Measurements from ENCODE around the gene DCAF15. TPM values are rescaled to one million over a fixed set of nuclear protein-coding genes. Genes with fewer than 3 reads are reported as not detected.

Gene DCAF15
- total RNA-seq, 4 donors from 2014 or later, result 11.2 to 38.8 (median 18.0) TPM

DNA sequence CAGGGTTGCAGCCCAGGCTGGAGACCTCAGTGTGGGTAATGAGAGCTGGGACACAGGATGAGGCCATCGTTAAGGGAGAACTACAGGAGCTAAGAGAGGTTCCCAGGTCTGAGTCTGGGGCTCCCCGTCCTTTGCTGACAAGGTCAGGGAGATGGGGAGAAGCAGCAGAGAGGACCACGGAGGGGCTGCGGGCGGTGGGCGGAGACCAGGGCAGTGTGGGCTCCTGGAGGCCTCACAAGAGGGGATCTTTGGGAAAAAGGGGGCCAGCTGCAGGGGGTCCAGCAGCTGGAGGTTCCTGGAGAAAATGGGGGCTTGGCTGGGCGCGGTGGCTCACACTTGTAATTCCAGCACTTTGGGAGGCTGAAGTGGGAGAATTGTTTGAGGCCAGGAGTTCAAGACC, 37.8 kb downstream of the DCAF15 start:
- intact Hi-C loops (cut with DNase I; ENCODE audit: low total_unique reads), result no loop called here

GRCh38 chr19:13992025-13992424, 39.7 kb downstream of the DCAF15 start:
- DNase-seq (no peak), ATAC-seq (no peak)
- intact Hi-C loops (cut with DNase I; ENCODE audit: low total_unique reads) (no loop called here), in situ Hi-C loops (cut with MboI; ENCODE audit: low sequenced_read_pairs in 4 of 4) (no loop called here)
- Histone ChIP-seq H3K36me3 (no peaks in the 10 kb centered on the region), H3K4me3 (no peak overlapping the region), H3K4me1 (peaks cover 24 to 37% of the 10 kb centered on the region in 2 donors), H3K9me3 (no peaks in the 10 kb centered on the region), H3K27ac (no peak overlapping the region), H3K27me3 (no peaks in the 10 kb centered on the region)
- no peak for TF ChIP-seq POLR2A (IDR thresholded peaks at IDR 0.05)

More for the DNA sequence above, 37.8 kb downstream of the DCAF15 start:
- H3K27ac ChIP-seq, result peak overlapping the region in 3 of 4 donors; percentile 85 to 97 (median 88)
- in situ Hi-C loops (cut with MboI; ENCODE audit: low sequenced_read_pairs in 4 of 4), result no loop called here
- H3K4me1 ChIP-seq, result peaks cover 37 to 40% of the 10 kb centered on the region in 2 donors
- H3K36me3 ChIP-seq, result no peaks in the 10 kb centered on the region
- H3K4me3 ChIP-seq, result no peak overlapping the region
- DNase-seq, result no peak
- no peaks in the 10 kb centered on the region for H3K27me3 ChIP-seq
- ATAC-seq, result no peak
- no peaks in the 10 kb centered on the region for H3K9me3 ChIP-seq
- TF ChIP-seq POLR2A (IDR thresholded peaks at IDR 0.05) (no peak), CTCF (IDR thresholded peaks at IDR 0.05 in 4 of 5, conservative IDR thresholded peaks at IDR 0.05 in 1 of 5) (no peak)

DNA sequence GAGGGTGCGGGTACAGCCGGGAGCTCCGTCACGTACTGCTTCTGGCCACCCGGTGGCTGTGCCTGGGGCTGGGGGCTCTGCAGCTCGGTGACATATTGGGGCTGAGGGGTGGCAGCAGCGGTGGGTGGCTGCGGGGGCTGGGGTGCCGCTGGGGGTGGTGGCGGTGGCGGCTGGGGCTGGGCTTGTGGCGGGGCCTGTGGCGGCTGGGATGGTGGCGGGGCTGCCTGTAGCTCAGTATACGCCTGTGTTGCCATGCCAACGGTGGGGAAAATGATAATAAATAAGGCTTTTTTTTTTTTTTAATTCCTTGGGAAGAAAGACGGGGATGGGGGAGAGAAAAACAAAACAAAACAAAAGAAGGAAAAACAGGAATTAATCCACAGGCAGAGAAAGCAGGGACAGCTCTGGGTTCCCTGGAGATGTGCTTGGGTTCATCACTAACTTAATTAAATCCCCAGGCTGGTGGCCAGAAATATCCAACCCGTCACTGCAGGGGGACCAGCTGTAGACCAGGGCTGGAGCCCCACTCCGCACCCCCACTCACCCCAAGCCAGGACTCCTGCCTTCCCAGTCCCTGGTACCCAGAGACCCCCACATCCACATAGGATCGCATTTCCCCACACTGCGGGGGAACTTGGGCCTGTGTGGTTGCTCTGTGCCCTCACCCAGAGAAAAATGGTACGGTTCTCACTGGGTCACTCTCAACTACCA, 41.4 kb downstream of the DCAF15 start:
- no peak overlapping the region for H3K4me3 ChIP-seq
- no peaks in the 10 kb centered on the region for H3K27me3 ChIP-seq
- H3K4me1 ChIP-seq, result peaks cover 11 to 24% of the 10 kb centered on the region in 2 donors
- H3K27ac ChIP-seq, result peak overlapping the region in 3 of 4 donors; percentile 5 to 42 (median 33)
- DNase-seq, result no peak
- TF ChIP-seq CTCF (IDR thresholded peaks at IDR 0.05 in 4 of 5, conservative IDR thresholded peaks at IDR 0.05 in 1 of 5), result no peak
- in situ Hi-C loops (cut with MboI; ENCODE audit: low sequenced_read_pairs in 4 of 4) (no loop called here), intact Hi-C loops (cut with DNase I; ENCODE audit: low total_unique reads) (no loop called here)
- no peaks in the 10 kb centered on the region for H3K36me3 ChIP-seq
- no peaks in the 10 kb centered on the region for H3K9me3 ChIP-seq
- no peak for ATAC-seq

- Histone ChIP-seq H3K27ac (peak overlapping the region; percentile 73 to 86 (median 80)), H3K36me3 (no peaks in the 10 kb centered on the region), H3K4me3 (no peak overlapping the region), H3K27me3 (no peaks in the 10 kb centered on the region), H3K9me3 (no peaks in the 10 kb centered on the region), H3K4me1 (peaks cover 6 to 15% of the 10 kb centered on the region in 2 donors)
- TF ChIP-seq POLR2A (IDR thresholded peaks at IDR 0.05), result no peak
- TF ChIP-seq CTCF (IDR thresholded peaks at IDR 0.05 in 4 of 5, conservative IDR thresholded peaks at IDR 0.05 in 1 of 5), result no peak
- DNase-seq (peak; percentile 41 to 81), ATAC-seq (peak; percentile 87 to 92)
- intact Hi-C loops (cut with DNase I; ENCODE audit: low total_unique reads) (no loop called here), in situ Hi-C loops (cut with MboI; ENCODE audit: low sequenced_read_pairs in 4 of 4) (no loop called here)
Measured at GRCh38 chr19:13995017-13995728, 42.9 kb downstream of the DCAF15 start.
